Gastroesophageal sphincter (tissue), 4 donors: Measurements from ENCODE around the gene TBC1D2B. TPM values are rescaled to one million over a fixed set of nuclear protein-coding genes. Genes with fewer than 3 reads are reported as not detected.

Experiments used
- ATAC-seq: fragments of 150-250 bp; one replicate; pipeline ENCODE4 v1.9.1; 2016; ENCODE audit warnings: mild to moderate bottlenecking, moderate library complexity
- H3K27ac ChIP-seq, 4 donors: fragments of 200-600 bp; sonication (generic) in 3 of 4; 1 replicate in 3 of 4; 2 replicates in 1 of 4; pipeline ENCODE4 v1.5.1; 2016 to 2019
- H3K27me3 ChIP-seq: fragments of 200-600 bp; sonication (generic); one replicate; pipeline ENCODE4 v1.5.1; 2019
- H3K36me3 ChIP-seq, 2 donors: fragments of 200-600 bp; sonication (generic); one replicate each; pipeline ENCODE4 v1.5.1; 2019; ENCODE audit warnings: control low read depth in 1 of 2
- H3K4me1 ChIP-seq, 3 donors: fragments of 200-600 bp; sonication (generic); 1 replicate in 2 of 3; 2 replicates in 1 of 3; pipeline ENCODE4 v1.5.1; 2016 to 2019; ENCODE audit warnings: control low read depth in 2 of 3
- H3K4me3 ChIP-seq, 2 donors: fragments of 200-600 bp; sonication (generic); one replicate each; pipeline ENCODE4 v1.5.1; 2019; ENCODE audit warnings: mild to moderate bottlenecking in 1 of 2, moderate library complexity in 1 of 2
- H3K9me3 ChIP-seq, 3 donors: fragments of 200-600 bp; sonication (generic); one replicate each; pipeline ENCODE4 v1.5.1; 2017 to 2019; ENCODE audit warnings: control low read depth in 2 of 3
- EP300 ChIP-seq: sonication (generic); formaldehyde crosslinking; IDR thresholded peaks from one replicate; pipeline ENCODE4 v1.6.1; 2017; ENCODE audit warnings: antibody characterized with exemption, mild to moderate bottlenecking
- POLR2A ChIP-seq, 2 donors: fragments of 450-650 bp; IDR thresholded peaks; one replicate each; pipeline ENCODE4 v1.6.1; 2017; ENCODE audit warnings: antibody characterized with exemption in 2 of 2, mild to moderate bottlenecking in 2 of 2, moderate library complexity in 1 of 2
- POLR2AphosphoS5 ChIP-seq: sonication (generic); formaldehyde crosslinking; IDR thresholded peaks from one replicate; pipeline ENCODE4 v1.6.1; 2017; ENCODE audit warnings: antibody characterized with exemption
- WGBS, 2 donors: methylation state at CpG; one replicate each; pipeline ENCODE4 v1.1.5; 2018; ENCODE audit warnings: low coverage in 1 of 2; 5-methylcytosine and 5-hydroxymethylcytosine counted together
- total RNA-seq, 4 donors: library from RNA; depleted of rRNA; stranded (reverse); fragments of >200 nt; gene quantifications; one replicate each; pipeline ENCODE4 v1.1.0, GENCODE V29; 2016
- TF ChIP-seq, protein P1 (sequence below), 4 experiments: fragments of 200-600 bp in 2 of 4; fragments of 450-650 bp in 2 of 4; sonication (generic) in 1 of 4; IDR thresholded peaks; one replicate each; pipeline ENCODE4 v1.5.1; 2017 to 2019; ENCODE audit warnings: antibody characterized with exemption in 4 of 4, mild to moderate bottlenecking in 2 of 4, moderate library complexity in 2 of 4

Gene TBC1D2B
- total RNA-seq, result 10 to 100 TPM; 36.9 to 51.7 (median 46.5) TPM

DNA sequence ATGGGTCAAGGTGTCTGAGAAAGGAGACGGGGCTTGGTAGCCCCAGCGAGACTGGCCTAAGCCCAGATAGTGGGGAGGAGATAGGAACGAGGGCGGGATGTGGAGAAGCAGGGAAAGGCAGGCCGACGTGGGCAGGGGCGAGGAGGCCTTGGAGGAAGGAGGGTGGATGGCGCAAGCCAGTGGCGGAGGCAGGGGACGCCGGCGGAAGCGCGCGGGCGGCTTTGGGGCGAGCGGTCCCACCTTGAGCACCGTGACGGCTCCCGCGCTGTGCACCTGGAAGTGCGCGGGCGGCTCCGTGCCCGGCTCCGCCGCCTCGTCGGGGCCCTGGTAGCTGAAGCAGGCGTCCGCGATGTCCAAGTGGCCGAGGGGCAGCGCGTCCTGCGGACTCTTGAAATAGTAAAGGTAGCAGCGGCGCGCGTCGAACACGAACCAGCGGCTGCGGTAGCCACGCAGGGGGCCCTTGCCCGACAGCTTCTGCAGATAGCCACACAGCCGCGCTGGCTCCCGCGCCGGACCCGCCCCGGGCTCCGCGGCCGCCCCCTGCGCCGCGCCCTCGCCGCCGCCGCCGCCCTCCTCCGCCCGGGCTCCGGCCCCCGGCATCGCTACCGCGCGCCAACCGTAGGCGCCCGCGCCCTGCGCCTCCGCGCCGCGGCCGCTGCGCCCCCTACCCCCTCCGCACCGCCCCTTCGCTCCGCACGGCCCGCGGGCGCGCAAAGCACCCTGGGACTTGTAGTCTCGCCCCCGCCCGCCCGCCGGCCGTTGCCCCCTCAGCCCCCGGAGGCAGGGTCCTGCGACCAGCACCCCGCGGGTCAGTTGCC lies at the start of gene TBC1D2B:
TBC1D2B (minus strand) TSS at position 659 of the 818 bp plus-strand sequence; CDS start at position 600, 59 bp downstream.
- no peaks in the 10 kb centered on the region for H3K36me3 ChIP-seq
- H3K9me3 ChIP-seq, result no peaks in the 10 kb centered on the region
- peaks cover 0 to 54% (median 8%) of the 10 kb centered on the region in 3 donors for H3K4me1 ChIP-seq
- 0 to 1% methylated on average over 12 to 16 of the region's 104 CpGs for WGBS, 2 donors
- peak within 1 kb of the TSS; percentile 79 to 95 (median 92) for H3K27ac ChIP-seq
- ATAC-seq, result peak; percentile 83
- peak in 1 of 2 donors; percentile 6 for TF ChIP-seq POLR2A (IDR thresholded peaks at IDR 0.05)
- no peak for TF ChIP-seq POLR2AphosphoS5
- TF ChIP-seq EP300, result no peak
- TF ChIP-seq, protein P1, sequence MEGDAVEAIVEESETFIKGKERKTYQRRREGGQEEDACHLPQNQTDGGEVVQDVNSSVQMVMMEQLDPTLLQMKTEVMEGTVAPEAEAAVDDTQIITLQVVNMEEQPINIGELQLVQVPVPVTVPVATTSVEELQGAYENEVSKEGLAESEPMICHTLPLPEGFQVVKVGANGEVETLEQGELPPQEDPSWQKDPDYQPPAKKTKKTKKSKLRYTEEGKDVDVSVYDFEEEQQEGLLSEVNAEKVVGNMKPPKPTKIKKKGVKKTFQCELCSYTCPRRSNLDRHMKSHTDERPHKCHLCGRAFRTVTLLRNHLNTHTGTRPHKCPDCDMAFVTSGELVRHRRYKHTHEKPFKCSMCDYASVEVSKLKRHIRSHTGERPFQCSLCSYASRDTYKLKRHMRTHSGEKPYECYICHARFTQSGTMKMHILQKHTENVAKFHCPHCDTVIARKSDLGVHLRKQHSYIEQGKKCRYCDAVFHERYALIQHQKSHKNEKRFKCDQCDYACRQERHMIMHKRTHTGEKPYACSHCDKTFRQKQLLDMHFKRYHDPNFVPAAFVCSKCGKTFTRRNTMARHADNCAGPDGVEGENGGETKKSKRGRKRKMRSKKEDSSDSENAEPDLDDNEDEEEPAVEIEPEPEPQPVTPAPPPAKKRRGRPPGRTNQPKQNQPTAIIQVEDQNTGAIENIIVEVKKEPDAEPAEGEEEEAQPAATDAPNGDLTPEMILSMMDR (IDR thresholded peaks at IDR 0.05), result peak in 1 of 4 experiments; percentile 40
- H3K27me3 ChIP-seq, result no peaks in the 10 kb centered on the region
- peak within 1 kb of the TSS; percentile 81 to 90 for H3K4me3 ChIP-seq

DNA sequence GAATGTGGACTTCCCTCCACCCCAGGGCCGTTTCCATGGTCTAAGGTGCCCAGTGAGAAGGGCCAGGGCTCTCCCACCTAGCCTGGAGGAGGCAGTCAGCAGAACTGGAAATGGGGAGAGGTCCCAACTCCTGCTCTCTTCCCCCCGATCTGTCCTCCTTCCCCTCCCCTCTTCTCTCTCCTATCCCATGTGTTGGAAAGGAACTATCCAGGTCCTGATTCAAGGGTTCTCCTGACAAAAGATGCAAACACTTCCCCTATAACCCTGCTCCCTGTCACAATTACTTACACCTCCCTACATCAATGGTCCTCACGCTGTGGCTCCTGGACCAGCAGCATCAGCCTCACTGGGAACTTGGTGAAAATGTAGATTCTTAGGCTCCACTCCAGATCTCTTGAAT lies 47.8 kb upstream of the TBC1D2B start:
- WGBS, 2 donors, result 70 to 81% methylated on average over 2 to 3 of the region's 3 CpGs
- Histone ChIP-seq H3K4me3 (no peak overlapping the region), H3K27ac (no peak overlapping the region), H3K4me1 (peaks cover 0 to under 1% (median 0%) of the 10 kb centered on the region in 3 donors), H3K9me3 (no peaks in the 10 kb centered on the region), H3K27me3 (no peaks in the 10 kb centered on the region), H3K36me3 (no peaks in the 10 kb centered on the region)
- no peak for ATAC-seq
- no peak for TF ChIP-seq EP300
- no peak for TF ChIP-seq POLR2AphosphoS5
- TF ChIP-seq, protein P1 (IDR thresholded peaks at IDR 0.05), result no peak
- no peak for TF ChIP-seq POLR2A (IDR thresholded peaks at IDR 0.05)

DNA sequence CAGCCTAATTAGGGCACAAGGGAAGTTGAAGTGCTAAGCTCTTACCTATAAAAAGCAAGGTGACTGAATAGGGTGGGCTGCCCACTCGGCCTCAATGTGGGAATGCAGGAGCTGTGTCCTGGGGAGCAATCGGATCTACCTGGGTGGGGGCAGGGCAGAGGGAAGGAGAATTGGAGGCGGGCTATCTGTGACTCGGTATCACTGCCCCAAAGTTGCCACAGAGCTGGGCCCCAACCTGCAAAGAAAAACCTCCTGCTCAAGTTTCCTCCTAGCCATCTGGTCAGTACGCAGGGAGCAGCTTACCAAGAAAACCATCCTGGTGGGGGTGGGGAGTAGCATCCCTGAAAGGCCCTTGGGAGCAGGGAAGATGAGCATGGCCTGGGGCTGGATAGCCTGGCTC lies 43.0 kb upstream of the TBC1D2B start:
- Histone ChIP-seq H3K27ac (no peak overlapping the region), H3K4me1 (no peaks in the 10 kb centered on the region), H3K4me3 (no peak overlapping the region), H3K9me3 (no peaks in the 10 kb centered on the region), H3K36me3 (no peaks in the 10 kb centered on the region), H3K27me3 (no peaks in the 10 kb centered on the region)
- TF ChIP-seq POLR2A (IDR thresholded peaks at IDR 0.05), result no peak
- no peak for TF ChIP-seq EP300
- TF ChIP-seq, protein P1 (IDR thresholded peaks at IDR 0.05), result no peak
- TF ChIP-seq POLR2AphosphoS5, result no peak
- 83 to 91% methylated on average over 2 to 4 of the region's 5 CpGs for WGBS, 2 donors
- ATAC-seq, result no peak

DNA sequence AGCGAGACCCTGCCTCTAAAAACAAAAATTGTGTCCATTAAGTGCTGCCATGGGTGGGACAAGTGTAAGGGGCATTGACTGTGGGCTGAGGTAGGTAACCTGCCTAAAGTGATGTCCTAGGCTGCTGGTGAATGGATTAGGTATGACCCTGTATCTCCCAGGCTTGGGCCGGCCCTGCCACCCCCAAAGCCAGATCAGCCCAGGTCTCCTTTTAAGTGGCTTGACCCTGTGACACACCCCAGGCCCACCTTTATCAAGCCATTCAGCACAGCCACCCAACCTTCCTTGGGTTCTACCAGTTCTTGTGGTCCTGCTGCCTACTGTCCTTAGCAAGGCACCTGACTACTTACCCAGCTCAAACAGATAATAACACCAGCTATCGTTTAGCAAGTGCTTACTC lies 35.0 kb upstream of the TBC1D2B start:
- ATAC-seq, result no peak
- TF ChIP-seq EP300, result no peak
- no peak for TF ChIP-seq POLR2A (IDR thresholded peaks at IDR 0.05)
- TF ChIP-seq POLR2AphosphoS5, result no peak
- TF ChIP-seq, protein P1 (IDR thresholded peaks at IDR 0.05), result no peak

DNA sequence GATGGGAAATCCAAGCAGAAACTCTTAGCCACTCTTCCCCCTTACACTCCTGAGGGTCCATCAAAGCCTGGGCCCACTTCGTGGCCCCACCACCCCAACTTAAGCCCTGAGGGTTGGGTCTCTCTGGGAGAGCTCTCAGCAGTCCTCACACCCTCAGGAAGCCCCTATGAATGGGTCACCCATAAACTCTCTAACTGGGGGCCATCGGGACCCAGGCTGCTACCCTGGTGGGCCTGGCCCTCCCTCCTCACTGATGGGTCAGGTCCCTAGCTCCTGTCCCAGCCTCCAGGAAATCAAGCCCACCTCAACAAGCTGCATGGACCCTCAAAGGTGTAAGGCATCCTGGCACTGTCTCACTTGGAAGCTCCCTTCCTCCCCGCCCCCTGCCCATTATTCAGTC lies 34.3 kb upstream of the TBC1D2B start:
- WGBS, 2 donors, result 85 to 100% methylated on average over 1 to 2 of the region's 3 CpGs
- no peaks in the 10 kb centered on the region for H3K9me3 ChIP-seq

More for the DNA sequence above, 35.0 kb upstream of the TBC1D2B start:
- no peak overlapping the region for H3K27ac ChIP-seq
- no peaks in the 10 kb centered on the region for H3K9me3 ChIP-seq
- 80 to 100% methylated on average over 1 to 2 of the region's 3 CpGs for WGBS, 2 donors
- H3K36me3 ChIP-seq, result no peaks in the 10 kb centered on the region
- no peaks in the 10 kb centered on the region for H3K27me3 ChIP-seq
- peaks cover 0 to 4% (median 0%) of the 10 kb centered on the region in 3 donors for H3K4me1 ChIP-seq
- H3K4me3 ChIP-seq, result no peak overlapping the region

More for the DNA sequence above, 34.3 kb upstream of the TBC1D2B start:
- no peaks in the 10 kb centered on the region for H3K27me3 ChIP-seq
- TF ChIP-seq EP300, result no peak
- TF ChIP-seq POLR2A (IDR thresholded peaks at IDR 0.05), result no peak
- TF ChIP-seq, protein P1 (IDR thresholded peaks at IDR 0.05), result no peak
- TF ChIP-seq POLR2AphosphoS5, result no peak
- H3K4me1 ChIP-seq, result peaks cover 0 to 4% (median 0%) of the 10 kb centered on the region in 3 donors
- H3K36me3 ChIP-seq, result no peaks in the 10 kb centered on the region
- no peak for ATAC-seq
- no peak overlapping the region for H3K4me3 ChIP-seq
- no peak overlapping the region for H3K27ac ChIP-seq
